HFFc6 (cell line): ENCODE results near the gene ALDH1L1. TPM values are rescaled to one million over a fixed set of nuclear protein-coding genes. Genes with fewer than 3 reads are reported as not detected.

ENCODE experiments used
- DNase-seq: peaks from one replicate; pipeline ENCODE4 v3.0.0-alpha.2; 2018
- H3K27ac Mint-ChIP-seq: 2 replicates; pipeline ENCODE4 v1.8.0; 2020; ENCODE audit warnings: mild to moderate bottlenecking, mixed read lengths
- H3K27me3 Mint-ChIP-seq: 2 replicates; pipeline ENCODE4 v1.8.0; 2021; ENCODE audit warnings: mild to moderate bottlenecking, moderate library complexity, mixed read lengths; ENCODE audit not compliant: insufficient read depth
- H3K36me3 Mint-ChIP-seq: 2 replicates; pipeline ENCODE4 v1.8.0; 2021; ENCODE audit warnings: low read depth, mixed read lengths
- H3K4me1 Mint-ChIP-seq: 2 replicates; pipeline ENCODE4 v1.8.0; 2020; ENCODE audit warnings: low read depth, mixed read lengths
- H3K4me3 Mint-ChIP-seq: 2 replicates; pipeline ENCODE4 v1.8.0; 2020; ENCODE audit warnings: mild to moderate bottlenecking, moderate library complexity, mixed read lengths
- H3K9me3 Mint-ChIP-seq: 2 replicates; pipeline ENCODE4 v1.8.0; 2020; ENCODE audit warnings: mild to moderate bottlenecking, mixed read lengths
- total RNA-seq, 6 experiments: library from RNA; stranded (reverse); fragmentation: NEBNext Ultra II Directional; extraction: Animal tissue kit (Norgen Biotek cat#: 25700); gene quantifications; 2 replicates in 1 of 6; 3 replicates in 5 of 6; pipeline ENCODE4 v1.2.3, GENCODE V29; 2021
- TF ChIP-seq, protein P1 (sequence below): fragments of 200-600 bp; sonication (generic); IDR thresholded peaks from 2 replicates; pipeline ENCODE4 v1.5.0; 2021; ENCODE audit warnings: antibody characterized with exemption, mild to moderate bottlenecking

Gene ALDH1L1
- total RNA-seq, 6 experiments from 2014 or later: 0.05 TPM; not detected in 5

DNA sequence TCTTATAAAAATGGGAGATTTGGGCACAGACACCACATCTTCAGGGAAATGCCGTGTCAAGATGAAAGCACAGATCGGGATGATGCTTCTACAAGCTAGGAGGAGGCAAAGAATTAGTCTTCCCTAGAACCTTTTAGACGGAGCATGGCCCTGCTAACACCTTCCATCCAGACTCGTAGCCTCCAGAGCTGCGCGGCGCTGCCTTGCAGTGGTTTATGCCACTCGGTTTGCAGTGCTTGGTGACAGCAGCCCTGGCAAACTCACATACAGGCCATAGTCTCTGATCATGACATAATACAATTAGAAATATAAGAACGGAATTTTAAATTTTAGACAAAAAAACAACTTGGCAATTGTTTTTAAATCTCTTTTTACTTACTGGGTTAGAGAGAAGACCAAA is 59.3 kb downstream of the ALDH1L1 start:
- H3K4me3 Mint-ChIP-seq: no peak overlapping the region
- H3K36me3 Mint-ChIP-seq: no peaks in the 10 kb centered on the region
- peaks cover 4% of the 10 kb centered on the region; the same call in 1 of the 2 replicates for H3K9me3 Mint-ChIP-seq
- H3K4me1 Mint-ChIP-seq: no peaks in the 10 kb centered on the region
- TF ChIP-seq, protein P1, sequence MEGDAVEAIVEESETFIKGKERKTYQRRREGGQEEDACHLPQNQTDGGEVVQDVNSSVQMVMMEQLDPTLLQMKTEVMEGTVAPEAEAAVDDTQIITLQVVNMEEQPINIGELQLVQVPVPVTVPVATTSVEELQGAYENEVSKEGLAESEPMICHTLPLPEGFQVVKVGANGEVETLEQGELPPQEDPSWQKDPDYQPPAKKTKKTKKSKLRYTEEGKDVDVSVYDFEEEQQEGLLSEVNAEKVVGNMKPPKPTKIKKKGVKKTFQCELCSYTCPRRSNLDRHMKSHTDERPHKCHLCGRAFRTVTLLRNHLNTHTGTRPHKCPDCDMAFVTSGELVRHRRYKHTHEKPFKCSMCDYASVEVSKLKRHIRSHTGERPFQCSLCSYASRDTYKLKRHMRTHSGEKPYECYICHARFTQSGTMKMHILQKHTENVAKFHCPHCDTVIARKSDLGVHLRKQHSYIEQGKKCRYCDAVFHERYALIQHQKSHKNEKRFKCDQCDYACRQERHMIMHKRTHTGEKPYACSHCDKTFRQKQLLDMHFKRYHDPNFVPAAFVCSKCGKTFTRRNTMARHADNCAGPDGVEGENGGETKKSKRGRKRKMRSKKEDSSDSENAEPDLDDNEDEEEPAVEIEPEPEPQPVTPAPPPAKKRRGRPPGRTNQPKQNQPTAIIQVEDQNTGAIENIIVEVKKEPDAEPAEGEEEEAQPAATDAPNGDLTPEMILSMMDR: no peak
- no peak overlapping the region for H3K27ac Mint-ChIP-seq
- peaks cover 58% of the 10 kb centered on the region for H3K27me3 Mint-ChIP-seq
- DNase-seq: no peak

DNA sequence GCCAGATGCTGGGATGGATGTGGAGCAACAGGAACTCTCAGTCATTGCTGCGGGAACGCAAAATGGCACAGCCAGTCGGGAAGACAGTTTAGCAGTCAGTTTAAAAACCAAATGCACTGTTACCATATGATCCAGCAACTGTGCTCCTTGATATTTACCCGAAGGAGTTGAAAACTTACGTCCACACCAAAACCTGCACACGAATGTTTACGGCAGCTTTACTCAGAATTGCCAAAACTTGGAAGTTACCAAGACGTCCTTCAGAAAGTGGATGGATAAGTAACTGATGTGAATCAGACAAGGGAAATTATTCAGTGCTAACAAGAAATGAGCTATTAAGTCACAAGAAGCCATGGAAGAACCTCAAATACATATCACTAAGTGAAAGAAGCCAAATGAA is 60.4 kb downstream of the ALDH1L1 start:
- Mint-ChIP-seq H3K27me3 (peaks cover 50% of the 10 kb centered on the region), H3K27ac (no peak overlapping the region), H3K4me1 (no peaks in the 10 kb centered on the region), H3K4me3 (no peak overlapping the region), H3K36me3 (no peaks in the 10 kb centered on the region), H3K9me3 (peaks cover 4% of the 10 kb centered on the region; the same call in 1 of the 2 replicates)
- TF ChIP-seq, protein P1: no peak
- DNase-seq: no peak

DNA sequence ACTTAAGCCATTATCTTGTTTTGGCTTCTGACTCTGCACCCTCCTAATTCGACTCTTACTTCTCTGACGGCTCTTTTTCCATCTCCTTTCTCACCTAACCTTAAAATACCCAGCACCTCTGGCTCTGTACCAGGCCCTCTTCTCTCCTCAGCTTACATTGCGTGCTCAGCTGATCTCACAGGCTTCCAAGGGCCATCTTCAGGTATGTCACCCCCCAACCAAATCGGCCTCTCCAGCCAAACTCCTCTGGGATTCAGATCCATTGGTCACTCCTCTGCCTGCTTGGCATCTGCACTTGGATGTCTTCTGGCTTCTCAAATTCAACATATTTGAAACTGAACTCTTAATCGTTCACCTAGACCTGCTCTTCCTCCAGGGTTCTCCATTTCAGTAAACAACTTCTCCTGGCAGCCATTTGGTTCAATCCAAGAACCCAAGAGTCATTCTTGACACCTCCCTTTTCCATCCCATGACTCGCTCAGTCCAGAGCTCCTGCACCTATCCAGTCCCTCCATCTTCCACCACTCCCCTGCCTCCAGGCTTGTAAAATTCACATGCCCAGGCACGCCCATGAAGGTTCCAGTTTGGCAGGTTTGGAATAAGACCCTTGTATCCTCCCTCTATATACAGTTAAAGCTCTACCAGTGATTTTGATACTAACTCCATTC is 61.2 kb downstream of the ALDH1L1 start:
- TF ChIP-seq, protein P1: no peak
- H3K27me3 Mint-ChIP-seq: peaks cover 50% of the 10 kb centered on the region
- no peak for DNase-seq
- peaks cover 4% of the 10 kb centered on the region; the same call in 1 of the 2 replicates for H3K9me3 Mint-ChIP-seq
- no peaks in the 10 kb centered on the region for H3K36me3 Mint-ChIP-seq
- H3K4me1 Mint-ChIP-seq: no peaks in the 10 kb centered on the region
- no peak overlapping the region for H3K27ac Mint-ChIP-seq
- no peak overlapping the region for H3K4me3 Mint-ChIP-seq

DNA sequence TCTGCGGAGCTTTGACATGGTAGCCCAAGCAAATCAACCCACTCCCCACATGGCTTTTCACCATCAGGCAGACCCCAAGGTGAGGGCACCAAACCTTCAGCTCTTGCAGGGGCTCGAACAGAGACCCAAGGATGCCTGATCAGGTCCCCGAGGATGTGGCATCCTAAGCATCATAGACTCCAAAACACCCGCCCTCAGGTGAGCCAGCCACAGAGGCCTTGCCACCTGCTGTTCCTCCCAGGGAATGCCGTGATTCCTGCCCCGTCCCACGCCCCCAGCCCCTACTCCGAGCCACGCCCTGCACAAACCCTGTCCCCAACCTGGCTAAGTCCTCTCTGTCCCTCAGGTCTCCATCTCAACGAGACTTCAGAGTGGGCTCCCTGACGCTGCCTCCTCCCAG is 61.8 kb downstream of the ALDH1L1 start:
- no peaks in the 10 kb centered on the region for H3K36me3 Mint-ChIP-seq
- DNase-seq: no peak
- TF ChIP-seq, protein P1: no peak
- H3K4me1 Mint-ChIP-seq: no peaks in the 10 kb centered on the region
- no peak overlapping the region for H3K27ac Mint-ChIP-seq
- H3K27me3 Mint-ChIP-seq: peaks cover 50% of the 10 kb centered on the region
- no peak overlapping the region for H3K4me3 Mint-ChIP-seq
- peaks cover 4% of the 10 kb centered on the region; the same call in 1 of the 2 replicates for H3K9me3 Mint-ChIP-seq

DNA sequence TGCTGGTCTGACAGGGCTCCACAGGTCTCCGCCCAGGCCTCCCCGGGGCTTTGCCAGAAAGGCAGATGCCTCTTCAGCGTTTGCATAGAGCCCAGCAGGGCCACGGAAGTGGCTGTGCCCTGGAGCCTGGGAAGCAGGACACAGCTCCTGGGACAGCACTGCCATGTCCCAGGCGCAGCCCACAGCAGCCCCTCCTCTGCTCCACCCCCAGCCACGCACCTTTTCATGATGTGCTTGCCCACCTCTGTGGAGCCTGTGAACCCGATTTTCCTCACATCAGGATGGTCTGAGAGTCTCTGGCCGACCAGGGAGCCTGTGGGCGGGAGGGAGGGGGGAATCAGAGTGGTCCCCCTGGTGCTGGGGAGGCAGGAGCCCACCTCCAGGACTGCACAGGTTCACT is 62.6 kb downstream of the ALDH1L1 start:
- Mint-ChIP-seq H3K9me3 (peaks cover 4% of the 10 kb centered on the region; the same call in 1 of the 2 replicates), H3K4me1 (no peaks in the 10 kb centered on the region), H3K27me3 (peaks cover 47% of the 10 kb centered on the region), H3K4me3 (no peak overlapping the region), H3K36me3 (no peaks in the 10 kb centered on the region), H3K27ac (no peak overlapping the region)
- TF ChIP-seq, protein P1: no peak
- DNase-seq: no peak
